Activated effector memory CD4-positive, alpha-beta T cell treated with anti-CD3 and anti-CD28 coated beads, Interleukin-2, amount 50 U/mL, for 16 hours (primary cell): ENCODE results near the gene KCNC4.

ENCODE experiments used
- DNase-seq: peaks from one replicate; pipeline ENCODE4 v3.0.0-alpha.2; 2020

KCNC4 gene

GRCh38 chr1:110212169-110213142, 2.3 kb downstream of the KCNC4 start:
- no peak for DNase-seq

GRCh38 chr1:110213143-110213540, 3.0 kb downstream of the KCNC4 start:
- DNase-seq = no peak

- no peak for DNase-seq
Observed at GRCh38 chr1:110214454-110215404, 4.6 kb downstream of the KCNC4 start.

GRCh38 chr1:110215621-110216515, 5.8 kb downstream of the KCNC4 start:
- no peak for DNase-seq

GRCh38 chr1:110216844-110217444, 6.8 kb downstream of the KCNC4 start:
- DNase-seq = no peak

- no peak for DNase-seq
Observed at GRCh38 chr1:110218137-110218536, 8.0 kb downstream of the KCNC4 start.

- no peak for DNase-seq
Observed at GRCh38 chr1:110218739-110219138, 8.6 kb downstream of the KCNC4 start.

GRCh38 chr1:110220324-110220723, 10.2 kb downstream of the KCNC4 start:
- no peak for DNase-seq

- DNase-seq = no peak
Observed at GRCh38 chr1:110221119-110221518, 11.0 kb downstream of the KCNC4 start.

GRCh38 chr1:110223127-110223526, 13.0 kb downstream of the KCNC4 start:
- no peak for DNase-seq

- DNase-seq = no peak
Observed at GRCh38 chr1:110223581-110223980, 13.5 kb downstream of the KCNC4 start.

- DNase-seq = no peak
Observed at GRCh38 chr1:110224240-110224995, 14.3 kb downstream of the KCNC4 start.

GRCh38 chr1:110225212-110225611, 15.1 kb downstream of the KCNC4 start:
- no peak for DNase-seq

- no peak for DNase-seq
Observed at GRCh38 chr1:110225756-110226404, 15.8 kb downstream of the KCNC4 start.

GRCh38 chr1:110227774-110228173, 17.7 kb downstream of the KCNC4 start:
- DNase-seq = no peak

- DNase-seq = no peak
Observed at GRCh38 chr1:110228381-110228780, 18.3 kb downstream of the KCNC4 start.

- no peak for DNase-seq
Observed at GRCh38 chr1:110228869-110229268, 18.8 kb downstream of the KCNC4 start.

GRCh38 chr1:110229348-110230001, 19.4 kb downstream of the KCNC4 start:
- no peak for DNase-seq

GRCh38 chr1:110230381-110231199, 20.5 kb downstream of the KCNC4 start:
- no peak for DNase-seq
